ENCODE data around the gene ZNF587.

DNA sequence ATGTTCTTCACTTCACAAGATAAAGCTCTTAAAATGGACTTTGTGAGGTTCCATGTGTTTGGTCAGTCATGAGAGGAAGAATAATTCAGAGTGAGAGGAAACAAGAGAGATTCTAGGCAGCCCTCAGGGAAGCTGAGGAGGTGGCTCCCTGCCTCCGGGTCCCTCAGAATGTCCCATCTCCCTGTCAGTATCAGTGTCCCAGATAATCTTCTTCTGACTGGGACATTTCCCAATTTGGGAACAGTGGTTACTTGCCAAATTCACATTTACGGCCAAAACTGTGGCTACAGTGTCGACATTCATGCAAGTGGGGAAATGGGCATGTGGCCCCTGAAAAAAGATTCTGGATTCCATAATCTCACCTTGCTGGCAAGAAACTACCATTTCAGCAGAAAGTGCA is 57.7 kb downstream of the ZNF587 start:
- no peak for TF ChIP-seq EZH2phosphoT487 (IDR thresholded peaks at IDR 0.05; ENCODE audit: low read depth, severe bottlenecking, unreplicated experiment)
- TF ChIP-seq, protein P1, sequence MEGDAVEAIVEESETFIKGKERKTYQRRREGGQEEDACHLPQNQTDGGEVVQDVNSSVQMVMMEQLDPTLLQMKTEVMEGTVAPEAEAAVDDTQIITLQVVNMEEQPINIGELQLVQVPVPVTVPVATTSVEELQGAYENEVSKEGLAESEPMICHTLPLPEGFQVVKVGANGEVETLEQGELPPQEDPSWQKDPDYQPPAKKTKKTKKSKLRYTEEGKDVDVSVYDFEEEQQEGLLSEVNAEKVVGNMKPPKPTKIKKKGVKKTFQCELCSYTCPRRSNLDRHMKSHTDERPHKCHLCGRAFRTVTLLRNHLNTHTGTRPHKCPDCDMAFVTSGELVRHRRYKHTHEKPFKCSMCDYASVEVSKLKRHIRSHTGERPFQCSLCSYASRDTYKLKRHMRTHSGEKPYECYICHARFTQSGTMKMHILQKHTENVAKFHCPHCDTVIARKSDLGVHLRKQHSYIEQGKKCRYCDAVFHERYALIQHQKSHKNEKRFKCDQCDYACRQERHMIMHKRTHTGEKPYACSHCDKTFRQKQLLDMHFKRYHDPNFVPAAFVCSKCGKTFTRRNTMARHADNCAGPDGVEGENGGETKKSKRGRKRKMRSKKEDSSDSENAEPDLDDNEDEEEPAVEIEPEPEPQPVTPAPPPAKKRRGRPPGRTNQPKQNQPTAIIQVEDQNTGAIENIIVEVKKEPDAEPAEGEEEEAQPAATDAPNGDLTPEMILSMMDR (IDR thresholded peaks at IDR 0.05; ENCODE audit: poor library complexity): no peak
